HepG2 (cell line): ENCODE results near the gene TUBA4A. TPM values are rescaled to one million over a fixed set of nuclear protein-coding genes. Genes with fewer than 3 reads are reported as not detected.

Experiments
- ATAC-seq: fragments of 200-7000 bp; cut with Tn5 transposase; 3 replicates; pipeline ENCODE4 v1.9.1; 2020; ENCODE audit warnings: mild to moderate bottlenecking, moderate library complexity
- BruUV-seq: library from RNA; stranded (reverse); fragments of 400-500 nt; replicated peaks from 2 replicates; lab custom pipeline; 2021; lab: Mats Ljungman, UMichigan
- CTCF ChIA-PET: fragments of 300-600 bp; formaldehyde crosslinking; extraction: SDS; loops from one replicate; lab custom pipeline; 2021; ENCODE audit warnings: low total read pairs, inconsistent platforms, low intra/inter-chr PET ratio; lab: Yijun Ruan, JAX
- POLR2A ChIA-PET: fragments of 350-600 bp; sonication (Branson Sonifier 250); formaldehyde crosslinking; loops from one replicate; lab custom pipeline; 2020; ENCODE audit warnings: antibody characterized with exemption, inconsistent platforms; lab: Yijun Ruan, JAX
- DNase-seq: peaks from one replicate; pipeline ENCODE4 v3.0.0-alpha.2; 2015; ENCODE audit warnings: low spot score
- FAIRE-seq: peaks from 3 replicates; lab custom pipeline; 2011; peaks lifted over from hg19 to GRCh38; lab: Jason Lieb, UNC
- H2AFZ ChIP-seq: one replicate; pipeline ENCODE4 v1.6.1; 2011; ENCODE audit warnings: low read length, inconsistent platforms
- H3K27ac ChIP-seq: fragments of 300-600 bp; 3 replicates; pipeline ENCODE4 v1.8.0; 2011; ENCODE audit warnings: mixed run types, mild to moderate bottlenecking, mixed read lengths, low read length, inconsistent platforms; ENCODE audit not compliant: insufficient read depth; ENCODE audit errors: extremely low read length
- H3K27me3 ChIP-seq, 2 experiments: fragments of 200-600 bp in 1 of 2; 2 replicates in 1 of 2; 3 replicates in 1 of 2; pipeline versions ENCODE4 v1.6.0 to v1.8.0; 2011; ENCODE audit warnings: low read length in 2 of 2, mild to moderate bottlenecking in 2 of 2, moderate library complexity in 2 of 2, inconsistent platforms in 1 of 2; ENCODE audit not compliant: insufficient read depth in 2 of 2, control insufficient read depth in 1 of 2
- H3K36me3 ChIP-seq, 2 experiments: fragments of 200-600 bp in 1 of 2; replicated peaks in 1 of 2; 2 replicates in 1 of 2; 3 replicates in 1 of 2; pipeline versions ENCODE4 v1.5.1 to v1.8.0; 2011; ENCODE audit warnings: low read length in 2 of 2, inconsistent platforms in 1 of 2; ENCODE audit not compliant: insufficient read depth in 2 of 2, control insufficient read depth in 1 of 2
- H3K4me1 ChIP-seq: 2 replicates; pipeline ENCODE4 v1.5.1; 2012; ENCODE audit warnings: low read length, inconsistent platforms; ENCODE audit not compliant: insufficient read depth
- H3K4me2 ChIP-seq: 2 replicates; pipeline ENCODE4 v1.6.0; 2011; ENCODE audit warnings: low read depth, low read length, inconsistent platforms
- H3K4me3 ChIP-seq, 3 experiments: fragments of 200-600 bp in 1 of 3; sonication (generic), shearing (Covaris generic) in 1 of 3; replicated peaks in 1 of 3; 2 replicates each; pipeline ENCODE4 v1.5.1; 2011 to 2016; ENCODE audit warnings: low read length in 3 of 3, inconsistent platforms in 2 of 3, low read depth in 2 of 3, mild to moderate bottlenecking in 2 of 3, control low read depth in 1 of 3, mixed read lengths in 1 of 3; ENCODE audit not compliant: insufficient read depth in 1 of 3
- H3K79me2 ChIP-seq: one replicate; pipeline ENCODE4 v1.6.1; 2011; ENCODE audit warnings: low read length, inconsistent platforms; ENCODE audit not compliant: insufficient read depth
- H3K9ac ChIP-seq: 2 replicates; pipeline ENCODE4 v1.6.0; 2011; ENCODE audit warnings: mild to moderate bottlenecking, low read depth, low read length, inconsistent platforms; ENCODE audit not compliant: insufficient read depth
- H3K9me3 ChIP-seq: 2 replicates; pipeline ENCODE4 v1.5.1; 2012; ENCODE audit warnings: mild to moderate bottlenecking, low read length
- H4K20me1 ChIP-seq: 2 replicates; pipeline ENCODE4 v1.6.0; 2011; ENCODE audit warnings: inconsistent platforms, mild to moderate bottlenecking, low read length, moderate library complexity; ENCODE audit not compliant: insufficient read depth
- CEBPB ChIP-seq: IDR thresholded peaks from 2 replicates; pipeline ENCODE4 v1.6.1; 2011; ENCODE audit warnings: low read depth, low read length, improper control_type of control experiment, borderline replicate concordance
- ZMAT3 ChIP-seq: sonication (generic); formaldehyde crosslinking; conservative IDR thresholded peaks from 2 replicates; pipeline ENCODE4 v1.7.0; 2021; ENCODE audit warnings: missing genetic modification reagents
- ZNF296 ChIP-seq: sonication (generic); formaldehyde crosslinking; conservative IDR thresholded peaks from 2 replicates; pipeline ENCODE4 v1.5.0; 2020; ENCODE audit warnings: mild to moderate bottlenecking, missing genetic modification reagents
- ZNF331 ChIP-seq: sonication (generic); formaldehyde crosslinking; IDR thresholded peaks from 2 replicates; pipeline ENCODE4 v1.4.0; 2020; ENCODE audit warnings: missing genetic modification reagents
- ZNF740 ChIP-seq: sonication (generic); formaldehyde crosslinking; IDR thresholded peaks from 2 replicates; pipeline ENCODE4 v1.4.0; 2020; ENCODE audit warnings: missing genetic modification reagents
- WGBS: methylation state at CpG from one replicate; pipeline ENCODE4 v1.1.6; 2017; ENCODE audit warnings: low lambda C conversion rate; 5-methylcytosine and 5-hydroxymethylcytosine counted together
- in situ Hi-C: cut with HindIII; loops from 2 replicates; pipeline ENCODE4 v1.10.0; 2017; ENCODE audit warnings: low pct_unique_long_range_greater_than_20kb; ENCODE audit not compliant: extremely low pct_ligation_motif_present
- intact Hi-C: fragments of 100-400 bp; cut with micrococcal nuclease; formaldehyde crosslinking; loops from one replicate; pipeline ENCODE4 v1.10.0; 2022; ENCODE audit not compliant: unreplicated experiment
- polyA plus RNA-seq, 8 experiments: library from polyadenylated mRNA; depleted of rRNA in 3 of 8; stranded (reverse) in 7 of 8; unstranded in 1 of 8; fragments of >200 nt; fragmentation: Illumina TruSeq in 4 of 8; extraction: Trizol in 4 of 8; gene quantifications; 2 replicates each; pipeline versions ENCODE4 v1.2.1 to v1.2.3, GENCODE V29; 2011 to 2016; ENCODE audit warnings: low read depth in 4 of 8, missing spikeins in 1 of 8, mixed read lengths in 1 of 8; ENCODE audit not compliant: insufficient read depth in 1 of 8
- total RNA-seq, 5 experiments: library from RNA; depleted of rRNA; stranded (reverse); fragments of >200 nt; fragmentation: Illumina TruSeq; extraction: Trizol; gene quantifications; 2 replicates each; pipeline ENCODE4 v1.2.3, GENCODE V29; 2016; ENCODE audit warnings: low read depth in 1 of 5
- TF ChIP-seq, protein P1 (sequence below): sonication (generic); formaldehyde crosslinking; IDR thresholded peaks from 2 replicates; pipeline ENCODE4 v1.5.0; 2020; ENCODE audit warnings: missing genetic modification reagents
- TF ChIP-seq, protein P2 (sequence below): sonication (generic); formaldehyde crosslinking; IDR thresholded peaks from 2 replicates; pipeline ENCODE4 v1.8.1; 2023; ENCODE audit warnings: mild to moderate bottlenecking, missing genetic modification reagents

TUBA4A gene
- total and polyA plus RNA-seq, 2 of the 13 experiments (the other 11 are each of a cell fraction or from before 2014, with no cell fraction given): 1.3 to 12.7 TPM

- WGBS: 17% methylated on average over 9 of the region's 10 CpGs
- CTCF ChIA-PET: no interaction called here
- Histone ChIP-seq H3K27me3 (no peaks in the 10 kb centered on the region; a peak in 1 of 5 replicates), H2AFZ (no peak overlapping the region), H4K20me1 (no peaks in the 10 kb centered on the region), H3K27ac (peak overlapping the region; percentile 72), H3K9me3 (no peaks in the 10 kb centered on the region), H3K9ac (peak overlapping the region; percentile 90), H3K4me2 (peak overlapping the region; percentile 90), H3K4me1 (peaks cover 59% of the 10 kb centered on the region), H3K36me3 (peaks cover 1 to 13% of the 10 kb centered on the region in 2 experiments; a peak in 4 of 5 replicates)
- ATAC-seq (no peak), FAIRE-seq (peak; percentile 60), DNase-seq (no peak)
- in situ Hi-C loops: no loop called here
- intact Hi-C loops: loop anchor here (1.0 kb wide), 1 partner anchor 17 kb away; the partner anchor contains the start of genes ANKZF1 and ATG9A
- BruUV-seq: no TSS peak
- TF ChIP-seq ZNF740 (CRISPR knock-in tag): no peak
- TF ChIP-seq CEBPB: no peak
- 0 out of 2 replicates have a peak, but pooled peaks have one; percentile 61 for TF ChIP-seq ZNF296 (CRISPR knock-in tag)
- 0 out of 2 replicates have a peak, but pooled peaks have one; percentile 6 for TF ChIP-seq ZMAT3 (CRISPR knock-in tag)
- TF ChIP-seq, protein P1, sequence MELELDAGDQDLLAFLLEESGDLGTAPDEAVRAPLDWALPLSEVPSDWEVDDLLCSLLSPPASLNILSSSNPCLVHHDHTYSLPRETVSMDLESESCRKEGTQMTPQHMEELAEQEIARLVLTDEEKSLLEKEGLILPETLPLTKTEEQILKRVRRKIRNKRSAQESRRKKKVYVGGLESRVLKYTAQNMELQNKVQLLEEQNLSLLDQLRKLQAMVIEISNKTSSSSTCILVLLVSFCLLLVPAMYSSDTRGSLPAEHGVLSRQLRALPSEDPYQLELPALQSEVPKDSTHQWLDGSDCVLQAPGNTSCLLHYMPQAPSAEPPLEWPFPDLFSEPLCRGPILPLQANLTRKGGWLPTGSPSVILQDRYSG (CRISPR knock-in tag): 0 out of 2 replicates have a peak, but pooled peaks have one; percentile 26
- TF ChIP-seq, protein P2, sequence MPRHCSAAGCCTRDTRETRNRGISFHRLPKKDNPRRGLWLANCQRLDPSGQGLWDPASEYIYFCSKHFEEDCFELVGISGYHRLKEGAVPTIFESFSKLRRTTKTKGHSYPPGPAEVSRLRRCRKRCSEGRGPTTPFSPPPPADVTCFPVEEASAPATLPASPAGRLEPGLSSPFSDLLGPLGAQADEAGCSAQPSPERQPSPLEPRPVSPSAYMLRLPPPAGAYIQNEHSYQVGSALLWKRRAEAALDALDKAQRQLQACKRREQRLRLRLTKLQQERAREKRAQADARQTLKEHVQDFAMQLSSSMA (CRISPR knock-in tag): peak; percentile 7; the same call in 1 of the 2 replicates
- 0 out of 2 replicates have a peak, but pooled peaks have one; percentile 8 for TF ChIP-seq ZNF331 (CRISPR knock-in tag)
- TF ChIP-seq, all 625 proteins: peak for 5
- POLR2A ChIA-PET: interaction anchor here (0.6 to 3.2 kb wide), 18 partner anchors 9 to 142 kb away, joined by 3 to 69 read pairs (median 15); partner anchors contain the start of genes ABCB6, ANKZF1, ATG9A and CNPPD1
- Histone ChIP-seq H3K79me2 (peaks cover 14% of the 10 kb centered on the region), H3K4me3 (peak overlapping the region; percentile 88 to 97 (median 93))
Measured at GRCh38 chr2:219245899-219246230, 7.9 kb downstream of the TUBA4A start.
